Stimulated activated CD4-positive, alpha-beta T cell treated with anti-CD3 and anti-CD28 coated beads, TNF-alpha, amount 100 ng/mL, for 24 hours (primary cell): ENCODE measurements around the gene F2R.
"Not testable (repeated sequence)": the region's sequence is repeated elsewhere in the genome, so short reads cannot be mapped to it uniquely, and the experiment has no call there.

ENCODE experiments used
- DNase-seq, 3 experiments: peaks; one replicate each; pipeline ENCODE4 v3.0.0-alpha.2; 2020; ENCODE audit warnings: low read depth in 3 of 3

F2R gene

DNA sequence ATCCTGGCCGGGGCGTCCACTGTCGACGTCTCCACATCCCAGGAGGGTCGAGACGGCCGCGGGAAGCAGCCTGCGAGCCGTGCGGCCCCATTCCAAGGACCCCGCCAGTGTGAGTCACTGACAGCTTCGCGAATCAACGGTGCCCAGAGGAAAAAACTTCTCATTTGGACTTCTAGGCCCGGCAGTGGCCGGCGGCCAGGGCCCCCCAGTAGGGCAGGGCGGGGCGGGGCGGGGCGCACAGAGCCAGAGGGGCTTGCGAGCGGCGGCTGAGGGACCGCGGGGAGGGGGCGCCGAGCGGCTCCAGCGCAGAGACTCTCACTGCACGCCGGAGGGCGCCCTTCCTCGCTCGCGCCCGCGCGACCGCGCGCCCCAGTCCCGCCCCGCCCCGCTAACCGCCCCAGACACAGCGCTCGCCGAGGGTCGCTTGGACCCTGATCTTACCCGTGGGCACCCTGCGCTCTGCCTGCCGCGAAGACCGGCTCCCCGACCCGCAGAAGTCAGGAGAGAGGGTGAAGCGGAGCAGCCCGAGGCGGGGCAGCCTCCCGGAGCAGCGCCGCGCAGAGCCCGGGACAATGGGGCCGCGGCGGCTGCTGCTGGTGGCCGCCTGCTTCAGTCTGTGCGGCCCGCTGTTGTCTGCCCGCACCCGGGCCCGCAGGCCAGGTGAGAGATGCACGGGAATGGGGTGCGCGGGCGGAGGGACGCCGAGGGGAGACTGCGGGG is at the start of gene F2R:
F2R (plus strand) TSS at position 391 of the 720 bp plus-strand sequence; CDS start at position 573, 182 bp downstream.
- no peak for DNase-seq

DNA sequence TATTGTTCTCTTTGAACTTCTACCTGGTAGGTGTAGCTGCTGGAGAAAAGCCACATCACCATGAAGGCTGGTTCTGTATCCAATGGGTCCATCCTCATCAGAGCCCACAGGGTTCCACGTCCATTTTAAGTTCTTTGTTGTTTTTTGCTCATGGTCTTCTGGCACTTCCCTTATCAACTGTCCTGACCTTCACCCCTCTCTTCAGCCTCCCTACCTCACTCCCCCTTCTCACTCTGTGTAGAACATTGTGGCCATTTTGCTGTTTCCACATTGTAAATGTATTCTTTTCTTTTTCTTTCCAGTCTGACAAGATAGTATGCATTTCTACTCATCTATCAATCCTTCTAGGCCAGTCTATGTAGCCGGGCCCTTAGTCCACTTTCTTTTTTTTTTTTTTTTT is 48.4 kb upstream of the F2R start:
- DNase-seq = no peak

DNA sequence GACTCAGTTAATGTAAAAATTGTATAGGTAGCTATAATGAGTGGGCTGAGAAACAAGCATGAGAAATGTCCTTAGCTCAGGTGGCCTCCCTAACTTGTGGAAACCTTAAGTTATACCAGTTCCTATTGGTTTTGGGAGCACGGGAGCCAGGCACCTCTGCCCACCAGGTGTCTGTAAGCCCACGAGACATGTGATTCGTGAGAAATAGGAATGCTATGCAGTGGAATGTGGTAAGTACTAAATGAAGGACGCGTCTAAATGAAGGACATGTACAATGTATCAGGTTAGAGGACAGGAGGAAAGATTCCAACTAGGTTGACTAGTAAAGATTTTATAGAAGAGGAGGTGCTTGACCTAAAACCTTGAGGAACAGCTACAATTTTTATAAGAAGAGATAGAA is 46.7 kb upstream of the F2R start:
- DNase-seq = no peak

DNA sequence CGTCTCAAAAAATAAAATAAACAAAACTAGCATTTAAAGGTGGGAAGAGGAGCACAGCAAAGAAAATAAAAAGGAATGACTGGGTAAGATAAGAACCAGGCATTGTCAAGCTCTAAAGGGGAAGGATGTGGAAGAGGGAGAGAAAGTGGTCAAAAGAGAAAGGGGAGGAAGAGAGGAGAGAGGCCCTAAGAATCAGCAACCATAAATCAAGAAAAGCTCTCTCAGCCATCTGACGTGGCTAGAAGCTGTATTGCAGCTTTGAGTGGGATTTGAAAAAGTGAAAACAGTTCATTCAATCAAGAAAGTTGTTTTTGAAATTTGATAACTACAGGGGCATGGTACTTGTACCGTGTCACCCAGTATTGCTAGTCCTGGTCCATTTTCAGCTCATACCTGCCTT is 45.4 kb upstream of the F2R start:
- no peak for DNase-seq

DNA sequence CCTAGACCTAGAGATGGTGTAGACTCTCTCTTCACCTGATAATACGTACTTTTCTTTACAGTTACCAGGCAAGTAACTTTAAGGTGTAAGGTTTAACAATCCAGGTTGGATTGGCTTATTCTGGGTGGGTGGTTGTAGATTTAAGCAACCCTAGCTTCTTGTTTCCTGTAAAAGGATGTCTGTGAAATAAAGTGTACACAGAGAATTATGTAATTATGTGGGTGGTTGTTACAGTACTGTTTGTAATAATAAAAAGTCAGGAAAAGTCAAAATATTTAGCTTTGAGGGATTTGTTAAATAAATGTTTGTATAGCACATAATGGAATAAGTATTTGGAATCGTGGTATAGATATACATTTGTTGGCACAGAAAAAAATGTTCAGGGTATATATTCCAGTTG is 43.7 kb upstream of the F2R start:
- no peak for DNase-seq

DNA sequence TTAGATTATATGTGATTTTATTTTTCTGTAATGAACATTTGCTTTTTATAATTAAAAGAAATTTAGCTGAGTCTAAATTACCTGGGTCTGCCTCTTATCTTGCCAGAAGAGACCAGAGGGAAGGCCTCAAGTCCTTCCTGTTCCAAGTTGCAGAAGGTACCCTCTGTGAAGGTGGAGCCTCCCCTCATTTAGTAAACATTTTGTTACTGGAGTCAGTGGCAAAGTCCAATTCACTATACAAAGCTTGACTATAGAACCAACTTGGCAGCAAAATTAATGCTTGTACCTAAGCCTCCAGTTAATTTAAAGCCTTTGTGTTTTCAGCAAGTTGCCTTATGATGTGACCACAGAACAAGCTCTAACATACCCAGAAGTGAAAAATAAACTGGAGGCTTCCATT is 42.8 kb upstream of the F2R start:
- no peak for DNase-seq

DNA sequence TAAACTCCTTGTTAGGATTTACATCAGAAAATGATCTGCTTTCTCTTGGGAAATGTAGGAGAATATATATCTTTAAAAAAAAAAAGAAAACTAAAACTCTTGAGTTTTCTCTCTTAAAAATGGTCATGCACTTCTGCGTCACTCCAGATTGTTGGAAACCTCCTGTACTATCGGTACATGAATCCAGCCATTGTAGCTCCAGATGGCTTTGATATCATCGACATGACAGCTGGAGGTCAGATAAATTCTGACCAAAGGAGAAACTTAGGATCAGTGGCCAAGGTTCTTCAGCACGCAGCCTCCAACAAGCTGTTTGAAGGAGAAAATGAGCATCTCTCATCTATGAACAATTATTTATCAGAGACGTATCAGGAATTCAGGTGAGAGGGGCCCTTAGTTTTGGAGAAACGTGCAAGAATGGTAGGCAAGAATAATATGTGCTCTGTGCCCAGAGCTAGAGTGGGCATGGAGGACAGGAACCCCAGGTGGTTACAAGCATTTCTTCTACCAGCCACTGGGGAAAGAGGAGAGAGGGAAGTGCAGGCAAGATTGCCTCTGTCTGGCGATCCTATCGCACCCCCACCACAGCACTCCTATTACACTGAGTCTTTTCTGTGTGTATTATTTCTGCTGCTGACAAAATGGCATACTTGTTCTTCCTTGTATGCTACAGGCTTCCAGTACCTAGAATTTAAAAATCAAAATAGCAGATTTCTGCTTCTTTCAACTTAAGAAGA is 41.4 kb upstream of the F2R start:
- DNase-seq = no peak

DNA sequence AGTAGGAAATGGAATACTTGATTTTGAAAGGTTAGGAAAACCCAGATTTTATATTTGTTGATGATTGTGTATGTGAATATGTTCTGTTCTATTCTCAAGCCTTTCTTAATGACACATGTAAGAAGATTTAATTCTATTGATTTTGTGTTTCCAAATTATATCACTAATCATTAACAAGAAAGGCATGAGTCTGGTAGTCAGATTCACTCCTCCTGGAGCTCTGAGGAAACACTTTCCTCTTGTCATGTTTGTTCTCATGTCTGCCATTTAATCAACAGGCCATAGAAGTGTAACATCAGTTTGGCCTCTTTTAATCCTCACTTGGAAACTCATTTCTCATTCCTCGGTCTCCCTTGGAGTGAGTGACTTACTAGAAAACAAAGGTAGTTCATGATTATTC is 40.6 kb upstream of the F2R start:
- DNase-seq = no peak

DNA sequence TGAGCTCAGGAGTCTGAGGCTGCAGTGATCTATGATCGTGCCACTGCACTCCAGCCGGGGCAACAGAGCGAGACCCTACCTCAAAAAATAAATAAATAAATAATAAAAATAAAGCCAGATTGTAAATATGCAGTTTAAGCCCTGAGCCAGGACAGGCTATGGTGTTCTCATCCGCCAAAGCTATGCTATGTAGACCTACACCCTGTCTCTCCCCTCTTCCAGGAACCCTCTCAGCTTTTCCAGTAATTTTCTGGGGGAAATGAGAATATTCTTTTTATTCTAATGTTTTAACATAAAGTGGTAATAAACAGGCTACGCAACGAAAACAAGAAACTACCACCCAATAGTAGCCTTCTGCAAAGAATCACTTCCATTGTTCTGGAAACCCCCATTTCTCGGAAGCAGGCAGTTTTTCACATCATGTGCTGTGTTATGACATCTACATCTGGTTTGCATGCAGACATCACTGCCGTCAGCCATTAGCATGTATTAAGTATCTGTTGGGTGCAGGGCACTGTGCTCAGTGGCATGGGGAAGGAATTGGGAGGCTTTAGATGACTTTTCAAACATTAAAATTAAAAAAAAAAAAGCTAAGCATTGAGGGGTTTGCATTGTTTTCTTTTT is 38.0 kb upstream of the F2R start:
- DNase-seq = no peak

DNA sequence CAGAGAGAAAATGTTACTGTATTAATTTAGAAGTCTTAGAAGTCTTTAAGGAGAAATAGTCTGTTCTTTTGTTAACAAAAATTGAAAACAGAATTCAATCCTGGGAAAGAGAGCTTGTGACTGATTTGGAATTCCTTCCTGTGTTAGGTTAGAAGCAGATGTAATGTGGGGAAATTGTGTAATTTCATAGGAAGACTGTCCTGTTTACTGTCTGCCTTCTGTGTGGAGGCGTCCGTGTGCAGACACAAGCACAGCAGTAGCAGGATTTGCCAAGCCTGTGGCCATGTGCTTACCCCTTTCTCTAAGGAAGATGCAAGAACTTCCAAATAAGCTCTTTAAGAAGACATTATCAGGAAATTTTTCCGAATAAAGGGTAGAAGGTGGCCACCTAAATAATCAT is 36.7 kb upstream of the F2R start:
- DNase-seq = no peak

DNA sequence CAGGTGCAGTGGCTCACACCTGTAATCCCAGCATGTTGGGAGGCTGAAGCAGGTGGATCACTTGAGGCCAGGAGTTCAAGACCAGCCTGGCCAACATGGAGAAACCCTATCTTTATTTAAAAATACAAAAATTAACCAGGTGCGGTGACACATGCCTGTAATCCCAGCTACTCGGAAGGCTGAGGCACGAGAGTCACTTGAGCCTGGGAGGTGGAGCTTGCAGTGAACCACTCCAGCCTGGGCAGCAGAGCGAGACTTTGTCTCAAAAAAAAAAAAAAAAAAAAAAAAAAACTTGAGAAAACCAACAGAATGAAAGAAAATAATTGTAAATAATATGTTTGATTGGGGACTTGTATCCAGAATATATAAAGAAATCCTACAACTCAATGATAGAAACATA is 35.1 kb upstream of the F2R start:
- DNase-seq = not testable (repeated sequence)

DNA sequence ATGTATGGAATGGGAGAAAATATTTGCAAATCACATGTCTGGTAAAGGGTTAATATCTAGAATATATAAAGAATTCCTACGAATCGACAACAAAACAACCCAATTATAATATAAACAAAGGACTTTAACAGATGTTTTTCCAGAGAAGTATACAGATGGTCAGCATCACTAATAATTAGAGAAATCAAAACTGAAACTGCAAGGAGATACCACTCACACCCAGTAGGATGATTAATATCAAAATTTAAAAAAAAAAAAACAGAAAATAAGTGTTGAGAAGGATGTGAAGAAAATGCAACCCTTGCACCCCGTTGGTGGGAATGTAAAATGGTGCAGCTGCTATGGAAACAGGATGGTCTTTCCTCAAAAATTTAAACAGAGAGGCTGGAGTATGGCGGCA is 34.6 kb upstream of the F2R start:
- DNase-seq = no peak

DNA sequence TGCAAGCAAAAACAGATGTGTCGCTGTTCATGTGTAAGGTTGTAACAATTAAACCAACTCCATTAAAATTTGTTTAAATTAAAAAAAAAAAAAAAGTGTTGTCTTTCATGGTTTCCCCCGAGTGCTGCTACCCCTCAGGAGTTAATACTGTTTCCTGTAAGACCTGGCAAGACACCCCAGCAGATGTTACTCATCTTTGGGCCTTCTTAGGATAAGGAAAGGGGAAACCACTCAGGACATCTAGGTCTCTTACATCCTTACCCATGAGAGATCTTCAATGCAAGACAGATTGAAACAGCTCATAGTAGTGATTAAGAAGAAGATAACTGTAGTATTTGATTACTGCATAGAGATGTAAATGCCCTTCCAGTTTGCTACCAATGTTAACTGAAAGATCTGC is 33.5 kb upstream of the F2R start:
- no peak for DNase-seq

DNA sequence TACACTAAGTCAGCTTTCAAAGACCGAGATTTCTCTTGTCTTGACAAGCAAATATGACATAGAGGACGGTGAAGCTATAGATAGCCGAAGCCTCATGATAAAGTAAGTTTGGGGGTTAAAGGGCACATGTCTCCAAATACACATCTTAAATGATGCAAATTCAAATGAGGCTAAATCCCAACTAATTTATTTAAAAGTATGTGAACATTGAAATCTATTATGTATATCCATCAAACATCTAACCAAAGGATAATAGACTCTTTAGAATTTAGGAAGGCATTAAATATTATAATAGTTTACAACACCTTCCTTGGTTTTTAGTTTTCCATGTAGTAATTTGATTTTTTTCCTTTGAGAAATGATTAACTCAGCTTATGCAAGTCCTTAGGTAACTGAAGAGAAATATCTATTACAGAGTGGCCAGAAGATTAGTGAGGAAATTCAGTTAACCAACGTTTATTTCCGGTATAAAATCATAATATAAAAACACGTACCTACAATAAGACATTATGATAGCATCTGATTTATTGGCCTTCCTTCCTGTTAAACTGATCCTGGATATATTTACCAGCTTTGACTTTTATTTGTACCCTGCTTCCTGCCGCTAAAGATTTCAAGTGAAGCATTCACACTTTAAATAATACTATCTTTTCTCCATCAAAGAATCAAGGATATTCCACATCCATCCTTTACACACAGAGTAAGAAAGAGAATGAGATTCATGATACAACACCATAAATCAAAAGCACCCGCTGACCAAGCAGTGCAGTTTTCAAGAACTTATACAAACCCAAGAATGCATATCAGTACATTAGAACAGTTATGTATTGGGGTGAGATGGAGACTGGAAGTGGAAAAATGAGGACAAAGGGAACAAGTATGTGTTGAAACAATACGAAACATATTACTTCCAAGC is 31.9 kb upstream of the F2R start:
- no peak for DNase-seq

DNA sequence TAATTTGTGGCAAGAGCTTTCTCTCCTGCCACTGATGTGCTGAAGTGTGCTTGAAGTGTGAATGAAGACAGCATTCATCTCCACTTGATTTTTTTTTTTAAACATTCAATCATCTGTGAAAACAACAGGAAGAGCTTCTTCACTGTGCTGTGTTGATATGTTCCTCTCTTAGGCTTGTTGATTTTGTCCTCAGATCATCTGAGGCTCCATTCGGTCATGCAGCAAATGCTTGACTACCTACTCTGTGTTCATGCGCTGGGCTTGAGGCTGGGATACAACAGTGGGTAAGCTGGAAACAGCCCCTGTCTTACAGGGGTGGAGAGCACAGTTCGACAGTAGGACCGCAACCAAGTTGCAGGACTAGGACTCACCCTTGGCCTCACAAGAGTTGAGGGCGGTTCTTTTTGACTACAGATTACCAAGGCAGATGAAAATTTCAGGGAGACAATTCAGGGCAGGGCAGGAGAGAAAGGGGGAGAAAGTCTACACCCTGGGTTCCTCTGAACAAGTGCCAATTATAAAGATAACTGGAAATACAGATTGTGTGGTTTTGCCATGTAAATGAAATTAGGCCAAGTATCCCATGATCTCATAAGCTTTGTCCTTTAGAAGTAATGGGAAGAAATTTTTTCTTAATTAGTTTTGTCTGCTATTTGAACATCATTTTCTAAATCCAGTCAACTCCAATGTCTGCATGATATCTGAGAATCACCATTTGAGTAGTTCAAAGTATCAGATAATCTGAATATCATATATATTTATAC is 31.0 kb upstream of the F2R start:
- no peak for DNase-seq

DNA sequence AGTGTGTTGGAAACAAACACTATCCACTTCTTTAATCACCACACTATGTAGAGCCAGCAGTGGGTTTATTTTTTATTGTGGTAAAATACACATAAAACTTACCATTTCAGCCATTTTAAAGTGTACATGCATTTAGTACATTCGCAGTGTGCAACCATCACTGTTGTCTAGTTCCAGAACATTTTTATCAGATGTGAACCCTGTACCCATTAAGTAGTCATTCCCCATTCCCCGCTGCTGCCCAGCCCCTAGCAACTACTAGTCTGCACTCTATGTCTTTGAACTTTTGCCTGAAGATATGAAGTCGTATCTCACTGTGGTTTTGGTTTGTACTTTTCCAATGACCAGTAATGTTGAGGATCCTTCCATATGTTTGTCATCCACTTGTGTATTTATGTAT is 30.2 kb upstream of the F2R start:
- DNase-seq = no peak

DNA sequence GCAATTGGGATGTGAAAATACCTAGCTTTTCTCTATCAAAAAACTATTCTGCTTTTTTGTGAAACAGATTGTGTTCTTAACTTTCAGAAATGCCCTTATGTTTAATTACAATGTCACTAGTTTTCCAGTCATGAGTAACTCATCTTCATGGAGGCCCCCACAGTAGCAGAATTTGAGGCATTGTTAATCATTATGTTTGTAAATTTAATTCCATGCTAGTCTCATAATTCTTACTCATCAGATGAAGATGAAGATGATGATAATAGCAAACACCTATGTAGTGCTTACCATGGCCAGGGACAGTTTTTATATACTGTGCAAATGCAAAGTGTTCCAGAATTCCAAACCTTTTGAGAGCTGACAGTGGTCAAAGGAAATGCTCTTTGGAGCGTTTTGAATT is 27.7 kb upstream of the F2R start:
- DNase-seq = no peak

DNA sequence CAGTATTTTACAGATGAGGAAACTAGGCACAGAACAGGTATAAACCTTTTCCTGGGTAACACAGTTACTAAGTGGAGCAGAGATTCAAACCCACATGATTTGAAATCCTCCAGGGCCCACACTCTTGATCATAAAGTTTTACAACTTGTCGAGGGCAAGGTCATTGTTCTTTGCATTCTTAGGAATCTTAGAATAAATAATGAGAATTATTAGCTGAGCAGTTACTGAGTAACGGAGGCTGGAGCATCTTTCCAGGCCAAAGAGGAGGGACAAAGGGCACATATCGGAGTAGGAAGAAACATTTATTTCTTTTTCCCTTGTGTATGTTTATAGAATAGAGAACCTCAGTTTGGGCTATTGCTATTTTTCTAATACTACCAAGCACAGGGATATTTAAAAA is 27.1 kb upstream of the F2R start:
- DNase-seq = no peak

DNA sequence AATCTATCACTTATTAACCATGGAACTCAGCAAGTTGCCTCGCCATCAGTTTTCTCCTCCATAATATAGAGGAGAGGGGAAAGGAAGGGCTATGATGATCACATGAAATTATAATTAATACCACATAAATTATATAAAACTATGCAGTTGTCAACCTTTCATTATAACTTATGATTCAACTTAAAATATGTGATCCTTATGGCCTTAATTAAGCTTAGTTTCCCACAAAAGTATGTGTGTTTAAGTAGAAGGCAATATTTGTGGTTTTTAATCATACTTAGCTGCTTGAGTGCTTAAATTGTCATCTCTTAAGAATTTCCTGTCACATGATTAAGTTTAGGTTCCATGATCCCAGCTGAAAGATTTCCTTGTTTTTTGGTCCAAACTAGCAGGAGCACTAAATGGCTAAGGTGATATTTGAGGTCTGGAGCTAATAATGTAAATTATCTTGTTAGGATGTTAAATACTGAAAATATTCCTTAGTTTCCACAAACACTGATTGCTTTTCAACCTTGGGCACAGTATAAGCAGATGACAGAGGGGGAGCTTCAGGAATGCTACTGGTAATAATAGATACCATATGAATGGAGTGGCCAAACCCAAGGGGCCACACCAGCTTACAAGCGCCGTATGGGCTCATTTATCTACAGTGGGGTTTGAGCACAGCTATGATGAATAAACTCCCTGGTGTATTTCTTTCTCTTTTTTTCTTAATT is 26.4 kb upstream of the F2R start:
- DNase-seq = no peak

DNA sequence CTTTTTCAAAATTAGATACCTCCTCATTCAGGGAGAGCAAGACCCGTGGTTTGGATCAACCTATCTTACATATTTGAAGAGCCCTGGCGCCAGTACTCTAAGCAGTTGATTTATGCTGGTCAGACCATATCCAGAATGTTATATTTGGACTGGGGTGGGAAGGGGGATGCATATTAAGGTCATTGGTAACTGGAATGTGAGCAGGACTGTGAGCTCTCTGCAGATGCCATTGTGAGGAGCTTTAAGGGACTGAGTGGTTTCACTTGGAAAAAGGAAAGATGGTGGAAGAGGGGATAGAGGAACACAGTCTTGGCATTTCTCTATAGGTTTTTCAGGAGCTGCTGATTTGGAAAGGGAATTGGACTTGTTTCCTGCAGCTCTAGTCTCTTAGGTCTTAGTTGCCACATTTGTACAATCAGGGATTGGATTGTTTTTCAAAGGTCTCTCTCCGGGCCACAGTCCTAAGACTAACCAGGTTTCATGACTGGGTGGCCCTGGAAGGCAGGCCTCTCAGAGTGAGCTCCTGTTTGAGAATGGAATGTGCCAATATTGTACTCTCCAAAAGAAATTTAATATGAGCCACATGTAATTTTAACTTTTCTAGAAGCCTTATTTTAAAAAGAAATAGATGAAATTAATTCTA is 25.8 kb upstream of the F2R start:
- no peak for DNase-seq
